Stimulated activated CD4-positive, alpha-beta T cell treated with anti-CD3 and anti-CD28 coated beads, Interleukin-1b, Interleukin-23, amount 100 ng/mL, for 4 hours (primary cell): Measurements from ENCODE around the gene PMPCA.

Experiments used
- DNase-seq, 2 donors: peaks; one replicate each; pipeline ENCODE4 v3.0.0-alpha.2; 2020; ENCODE audit warnings: low read depth in 2 of 2

Gene PMPCA

DNA sequence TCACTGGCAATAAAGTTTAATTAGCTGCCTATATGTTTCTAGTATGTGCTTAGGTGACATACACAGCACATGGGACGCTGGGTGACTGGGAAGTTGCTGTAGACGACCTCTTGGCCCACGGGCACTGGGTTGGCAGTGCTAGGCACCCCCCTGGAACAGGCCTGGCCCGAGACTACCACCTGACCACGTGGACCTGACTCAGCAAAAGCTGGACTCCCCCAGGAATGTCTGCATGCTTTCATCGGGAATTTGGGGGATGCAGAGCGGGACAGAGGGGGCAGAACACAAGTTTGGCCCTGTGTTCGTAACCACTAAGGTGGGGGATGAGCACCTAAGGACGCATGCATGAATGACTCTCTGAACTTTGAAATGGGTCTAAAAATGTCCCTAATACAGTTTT, 45.8 kb downstream of the PMPCA start:
- DNase-seq = no peak

DNA sequence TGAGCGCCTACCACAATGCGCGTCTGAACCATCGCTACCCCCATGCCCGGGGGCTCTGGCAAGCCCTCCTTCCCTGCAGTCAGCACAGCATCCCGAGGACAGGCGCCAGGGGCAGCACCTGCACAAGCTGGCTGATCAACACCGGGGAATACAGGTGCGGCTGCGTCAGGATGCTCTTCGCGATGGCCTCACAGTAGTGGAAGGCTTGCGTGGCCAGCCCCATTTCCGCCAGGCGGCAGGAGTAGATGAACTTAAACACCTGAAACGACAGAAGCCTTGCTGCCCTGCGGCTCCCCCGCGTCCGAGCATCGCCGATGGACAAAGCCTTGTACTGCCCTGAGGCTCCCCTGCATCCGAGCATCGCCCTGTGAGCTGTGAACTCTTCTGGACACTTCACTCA, 46.9 kb downstream of the PMPCA start:
- DNase-seq = no peak

DNA sequence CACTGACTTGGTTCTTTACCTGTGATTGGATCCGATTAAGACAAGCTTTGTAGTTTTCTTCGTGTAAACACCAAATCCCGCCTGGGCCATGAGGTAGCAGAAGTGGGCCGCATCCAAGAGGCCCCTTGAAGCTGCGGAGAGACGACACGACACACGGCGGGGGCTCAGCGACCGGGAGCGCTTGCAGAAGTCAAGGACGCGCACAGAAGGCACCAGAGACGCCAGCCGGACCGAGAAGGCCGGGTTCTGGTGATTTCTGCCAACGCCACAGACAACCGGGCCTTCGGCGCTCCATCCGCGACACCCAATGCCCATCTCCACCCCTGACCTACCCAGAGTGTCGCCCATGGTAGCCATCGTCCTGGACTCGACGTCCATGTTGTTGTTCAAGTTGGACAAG, 49.0 kb downstream of the PMPCA start:
- no peak for DNase-seq

DNA sequence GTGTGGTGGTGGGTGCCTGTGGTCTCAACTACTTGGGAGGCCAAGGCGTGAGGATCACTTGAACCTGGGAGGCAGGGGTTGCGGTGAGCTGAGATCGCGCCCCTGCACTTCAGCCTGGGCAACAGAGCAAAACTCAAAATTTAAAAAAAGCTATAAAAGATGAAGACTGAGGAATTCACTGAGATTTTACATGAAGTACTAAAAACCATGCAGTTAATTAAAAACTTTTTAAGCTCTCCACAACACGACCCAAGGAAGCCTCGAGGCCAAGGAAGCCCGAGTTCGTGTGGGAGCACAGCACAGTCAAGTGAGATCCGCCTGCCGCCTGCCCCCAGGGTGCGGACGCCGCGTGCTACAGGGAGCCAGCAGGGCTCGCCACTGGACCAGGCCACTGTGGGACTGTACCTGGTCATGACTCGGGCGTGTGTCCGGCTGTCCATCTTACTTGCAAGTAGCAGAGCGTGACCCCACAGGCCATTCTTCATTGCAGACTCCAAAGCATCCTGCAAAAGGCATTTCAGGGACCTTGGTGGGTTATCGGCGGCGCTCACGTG, 50.4 kb downstream of the PMPCA start:
- no peak for DNase-seq

DNA sequence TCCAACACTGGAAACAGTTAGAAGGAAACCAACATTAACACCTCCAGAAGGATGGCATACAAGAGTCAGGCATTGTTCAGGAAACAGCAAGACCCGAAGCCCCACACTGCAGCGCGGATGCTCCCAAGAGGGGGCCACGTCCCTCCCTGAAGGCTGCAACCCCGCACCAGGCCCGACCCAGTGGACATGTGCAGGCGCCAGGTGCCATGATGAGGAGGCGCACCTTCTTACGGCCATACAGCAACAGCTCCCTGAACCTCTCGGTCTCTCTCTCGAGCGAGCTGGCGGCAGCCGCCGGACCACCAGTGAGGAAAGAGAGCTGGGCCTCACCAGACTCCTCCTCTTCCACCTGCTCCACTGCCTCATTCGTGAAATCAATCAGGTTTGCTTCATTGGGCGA, 52.2 kb downstream of the PMPCA start:
- DNase-seq = no peak

DNA sequence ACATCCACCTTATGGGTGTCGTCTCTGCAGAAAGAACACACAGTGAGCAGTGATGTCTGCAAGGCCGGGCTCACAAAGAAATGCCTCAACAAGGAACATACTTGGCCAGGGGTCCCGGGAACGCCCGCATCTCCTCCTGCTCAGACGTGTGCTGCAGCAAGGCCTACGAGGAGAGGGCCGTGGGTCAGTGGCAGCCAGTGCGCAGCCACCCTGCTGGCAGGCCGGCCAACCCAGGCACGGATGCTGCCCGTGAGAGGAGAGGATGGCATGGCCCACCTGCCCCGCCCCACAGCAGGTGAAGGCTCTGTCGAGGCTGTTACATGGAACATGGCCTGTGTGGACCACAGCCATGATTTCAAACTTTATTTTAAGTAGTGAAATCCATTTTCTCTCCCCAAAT, 53.1 kb downstream of the PMPCA start:
- DNase-seq = no peak

DNA sequence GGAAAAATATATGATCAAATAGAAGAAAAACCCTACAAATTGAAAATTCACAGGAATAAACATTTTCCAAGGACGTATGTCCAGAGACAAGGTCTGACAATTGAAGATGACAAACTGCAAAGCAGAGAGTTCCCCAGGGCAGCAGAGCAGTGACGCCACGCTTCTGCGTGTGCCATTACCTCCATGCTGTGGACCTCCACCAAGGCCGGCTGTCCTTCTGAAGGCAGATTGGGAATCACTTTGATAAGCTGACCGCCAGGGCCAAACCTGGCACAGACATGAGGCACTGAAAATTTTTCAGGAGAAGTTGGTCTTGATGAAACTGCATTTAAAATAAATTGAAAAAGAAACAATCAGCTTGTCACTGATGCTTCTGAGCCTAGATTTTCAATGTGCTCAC, 53.8 kb downstream of the PMPCA start:
- no peak for DNase-seq

DNA sequence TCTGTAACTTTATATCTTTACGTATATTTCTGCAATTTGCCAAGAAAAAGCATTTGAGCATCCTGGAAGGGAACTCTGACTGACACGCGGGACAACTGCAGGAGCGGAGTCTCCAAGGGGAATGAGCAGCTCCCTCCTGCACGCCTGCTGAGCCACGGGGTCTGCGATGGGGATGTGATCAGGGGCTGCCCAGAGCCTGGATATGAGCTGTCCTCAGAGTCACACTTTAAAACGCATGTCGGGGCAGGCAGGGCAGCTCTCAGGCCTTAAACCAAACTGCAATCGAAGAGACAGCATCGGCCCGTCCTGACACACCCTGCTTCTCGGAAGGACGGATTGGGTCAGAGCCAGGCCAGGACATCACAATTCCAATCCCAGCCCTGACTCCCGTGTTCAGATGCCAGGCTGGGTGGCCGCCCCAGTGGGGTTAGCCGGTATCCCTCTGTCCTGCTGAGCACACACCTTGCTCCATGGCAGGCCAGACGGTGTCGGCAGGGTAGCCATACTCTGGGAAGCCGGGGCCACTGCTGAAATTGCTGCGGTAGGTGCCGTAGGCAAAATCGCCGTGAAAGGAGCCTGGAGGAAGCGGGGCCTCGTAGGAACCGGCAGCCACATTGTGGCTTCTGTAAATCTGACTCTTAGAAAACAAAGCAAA, 55.2 kb downstream of the PMPCA start:
- DNase-seq = no peak

DNA sequence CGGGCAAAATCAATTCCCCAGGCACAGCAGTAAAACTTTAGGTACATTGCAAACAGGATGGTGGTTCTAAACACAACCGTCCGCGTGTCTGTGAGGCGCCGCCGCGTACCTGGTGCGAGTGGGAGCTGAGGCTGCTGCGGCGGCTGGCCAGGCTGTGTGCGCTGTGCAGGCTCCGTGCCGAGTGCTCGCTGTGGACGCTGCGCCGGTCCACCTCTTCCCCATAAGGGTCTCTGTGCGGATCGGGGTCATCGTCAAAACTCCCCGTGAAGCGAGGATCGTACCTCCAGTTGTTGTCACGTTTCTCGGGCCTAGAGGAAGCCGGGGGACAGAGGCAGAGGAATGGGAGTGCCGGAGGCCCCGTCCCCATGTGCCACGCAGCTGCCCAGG, 55.7 kb downstream of the PMPCA start:
- no peak for DNase-seq

DNA sequence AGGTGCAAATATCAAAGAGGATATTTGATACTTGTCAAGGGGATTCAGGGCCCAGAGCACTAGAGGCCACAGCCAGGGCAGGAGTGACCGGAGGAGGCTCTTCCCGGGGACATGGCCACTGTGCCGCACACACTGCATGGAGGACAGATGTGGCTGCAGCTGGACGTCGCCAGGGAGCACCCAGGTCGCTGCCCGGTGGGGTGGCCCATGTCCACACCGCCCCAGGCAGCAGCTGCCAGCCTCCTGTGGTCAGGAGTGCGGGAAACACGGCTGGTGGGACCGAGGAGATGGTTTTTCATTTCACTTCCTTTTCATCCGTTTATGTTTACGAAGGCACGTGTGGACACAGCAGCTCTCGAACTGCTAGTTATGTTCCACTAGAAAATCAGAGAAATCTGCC, 57.3 kb downstream of the PMPCA start:
- no peak for DNase-seq

DNA sequence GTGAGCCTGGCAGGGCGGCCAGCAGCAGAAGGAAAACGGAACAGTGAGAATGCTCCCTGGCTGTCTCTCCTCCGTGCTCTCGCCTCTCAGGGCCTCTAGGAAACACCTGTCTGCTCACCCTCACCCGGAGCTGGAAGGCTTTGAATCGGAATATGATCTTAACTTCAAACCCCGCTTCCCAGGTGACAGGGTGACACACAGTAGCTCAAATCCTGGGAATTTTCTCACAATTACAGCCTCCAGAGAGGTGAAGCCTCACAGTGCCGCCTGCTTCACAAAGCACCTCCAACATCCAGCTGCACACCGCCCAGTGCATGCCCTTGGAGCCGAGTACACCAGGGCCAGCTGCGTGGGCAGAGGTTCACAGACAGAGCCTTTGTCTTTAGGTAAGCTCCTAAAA, 59.9 kb downstream of the PMPCA start:
- no peak for DNase-seq

DNA sequence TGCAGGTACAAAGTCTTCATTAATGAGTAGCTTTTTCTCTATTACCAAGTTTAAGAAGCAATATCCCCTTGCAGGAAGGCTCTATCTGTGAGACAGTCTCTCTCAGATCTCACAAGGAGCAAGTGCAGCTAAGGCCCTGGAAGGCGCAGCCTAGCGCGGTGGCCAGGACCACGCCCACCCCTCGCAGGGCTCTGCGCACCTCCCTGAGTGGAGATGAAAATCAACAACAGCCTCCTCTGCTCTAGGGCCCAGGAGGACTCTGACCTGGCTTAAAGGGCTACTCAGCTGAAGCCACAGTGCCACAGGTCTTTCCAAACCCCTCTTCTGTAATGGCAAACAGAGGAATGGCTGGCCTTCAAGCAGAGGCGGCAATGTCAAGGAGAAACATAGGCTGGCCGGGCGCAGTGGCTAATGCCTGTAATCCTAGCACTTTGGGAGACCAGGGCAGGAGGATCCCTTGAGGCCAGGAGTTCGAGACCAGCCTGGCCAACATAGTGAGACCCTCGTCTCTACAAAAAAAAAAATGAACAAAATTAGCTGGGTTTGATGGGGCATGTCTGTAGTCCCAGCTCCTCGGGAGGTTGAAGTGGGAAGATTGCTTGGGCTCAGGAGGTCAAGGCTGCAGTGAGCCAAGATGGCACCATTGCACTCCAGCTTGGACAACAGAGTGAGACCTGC, 60.5 kb downstream of the PMPCA start:
- no peak for DNase-seq

DNA sequence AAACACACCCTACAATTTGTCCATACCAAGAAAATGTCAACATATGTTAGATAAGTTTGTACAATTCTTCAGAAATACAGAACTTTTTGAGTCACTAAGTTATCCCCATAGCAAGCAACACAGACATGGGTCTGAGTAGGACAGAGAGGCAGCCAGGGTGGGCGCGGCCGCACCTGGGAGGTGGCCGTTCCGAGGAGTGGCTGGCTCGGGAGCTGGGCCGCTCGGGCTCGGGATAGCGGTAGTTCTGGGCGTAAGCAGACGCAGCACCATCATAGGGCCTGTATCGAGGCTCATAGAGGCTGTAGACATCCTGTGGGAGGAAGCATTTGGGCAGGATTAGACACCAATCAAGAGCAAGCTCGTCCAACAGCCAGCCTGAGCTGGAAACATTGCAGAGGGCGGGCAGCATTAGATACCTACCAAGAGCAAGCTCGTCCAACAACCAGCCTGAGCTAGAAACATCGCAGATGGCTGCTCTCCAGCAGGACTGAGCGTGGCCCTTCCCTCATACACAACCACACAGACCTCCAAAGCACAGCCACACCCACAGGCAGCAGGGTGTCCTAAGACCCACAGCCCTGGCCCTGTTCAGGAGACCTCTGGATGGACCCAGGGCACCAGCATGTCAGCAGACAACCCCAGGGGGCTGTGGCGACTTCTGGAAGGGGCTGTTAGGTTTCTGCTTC, 61.5 kb downstream of the PMPCA start:
- DNase-seq = no peak

DNA sequence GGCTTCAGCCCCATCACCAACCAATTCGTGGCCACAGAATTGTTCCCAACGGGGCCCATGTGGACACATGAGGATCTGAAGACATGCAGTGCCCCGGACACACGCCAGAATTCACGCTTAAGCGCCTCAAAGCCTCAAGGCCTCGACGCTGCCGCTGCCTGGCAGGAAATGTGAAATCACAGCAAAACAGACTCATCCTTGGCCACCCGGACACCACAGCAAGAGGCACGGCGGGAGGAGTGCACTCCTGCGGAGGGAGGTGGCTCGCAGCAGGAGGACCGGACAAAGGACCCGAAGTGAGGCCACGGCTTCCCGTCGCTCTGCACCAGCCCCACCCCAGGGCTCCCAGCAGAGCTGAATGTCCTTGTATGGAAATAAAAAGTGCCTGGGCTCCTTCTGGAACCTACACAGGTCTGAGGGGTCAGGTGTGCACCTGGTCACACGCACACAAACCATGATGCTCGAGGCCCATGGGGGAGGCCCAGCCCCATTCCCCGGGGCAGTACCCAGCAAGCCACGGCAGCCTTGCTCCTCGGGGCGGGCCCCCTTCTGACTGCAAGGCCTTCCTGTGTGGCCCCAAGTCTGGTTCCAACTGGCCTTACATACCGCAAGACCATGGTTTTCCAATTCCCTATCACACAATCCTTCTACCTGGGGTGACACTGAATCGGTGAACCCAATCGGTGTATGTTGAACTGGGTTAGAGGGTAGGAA, 62.3 kb downstream of the PMPCA start:
- no peak for DNase-seq

DNA sequence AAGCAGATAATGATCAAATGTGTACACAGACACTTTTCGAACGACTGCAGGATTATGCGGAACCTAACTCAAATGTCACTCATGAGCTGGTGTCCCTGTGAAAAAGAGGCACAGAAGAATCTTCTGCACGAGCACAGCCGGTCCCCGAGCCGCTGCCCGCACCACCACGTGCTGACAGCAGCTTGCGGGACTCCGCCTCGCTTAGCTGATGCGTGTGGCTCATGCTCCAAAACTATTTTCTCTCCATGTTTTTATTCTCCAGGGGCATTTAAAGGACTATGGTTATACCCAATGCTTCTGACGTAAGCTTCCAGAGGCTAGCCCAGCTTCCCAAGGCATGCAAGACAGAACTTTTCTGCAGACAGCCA, 62.9 kb downstream of the PMPCA start:
- DNase-seq = no peak
